WERI-Rb-1 (cell line): ENCODE data around the gene IGSF10.

Source experiments
- DNase-seq: peaks from one replicate; pipeline ENCODE4 v3.0.0-alpha.2; 2020
- H3K27ac ChIP-seq: fragments of 250-450 bp; sonication (Bioruptor Pico); 2 replicates; pipeline ENCODE4 v1.5.1; 2020; ENCODE audit warnings: mild to moderate bottlenecking, moderate library complexity
- H3K27me3 ChIP-seq: fragments of 250-450 bp; sonication (Bioruptor Pico); 2 replicates; pipeline ENCODE4 v1.5.1; 2021; ENCODE audit warnings: mild to moderate bottlenecking, low read depth, moderate library complexity; ENCODE audit not compliant: insufficient read depth, severe bottlenecking
- H3K36me3 ChIP-seq: fragments of 250-450 bp; sonication (Bioruptor Pico); 2 replicates; pipeline ENCODE4 v1.5.1; 2020; ENCODE audit warnings: mild to moderate bottlenecking, moderate library complexity
- H3K4me3 ChIP-seq: 2 replicates; pipeline ENCODE4 v1.5.1; 2011; ENCODE audit warnings: low read depth, mild to moderate bottlenecking, control low read depth, low read length
- H3K9me3 ChIP-seq: fragments of 250-450 bp; sonication (Bioruptor Pico); 2 replicates; pipeline ENCODE4 v1.5.1; 2021; ENCODE audit warnings: mild to moderate bottlenecking, moderate library complexity; ENCODE audit not compliant: severe bottlenecking
- CTCF ChIP-seq: IDR thresholded peaks from 2 replicates; pipeline ENCODE4 v1.5.1; 2011; ENCODE audit warnings: low read depth, mild to moderate bottlenecking, control low read depth, inconsistent platforms, low read length

Gene IGSF10

DNA sequence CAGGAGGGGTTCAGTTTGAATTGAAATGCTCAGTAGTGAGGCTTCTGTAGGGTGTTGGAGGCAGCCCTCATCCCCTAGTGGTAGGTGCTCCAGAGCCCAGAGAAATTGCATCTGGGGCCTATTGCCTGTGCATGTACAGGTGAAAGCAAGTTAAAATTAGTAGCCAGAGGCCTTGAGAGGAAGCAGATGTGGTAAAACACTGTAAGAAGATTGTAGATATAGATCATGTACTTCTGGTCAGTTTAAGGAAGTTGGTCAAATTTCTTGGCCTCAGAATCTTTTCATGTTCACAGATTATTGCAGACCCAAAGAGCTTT lies 34.6 kb downstream of the IGSF10 start:
- Histone ChIP-seq H3K36me3 (no peaks in the 10 kb centered on the region), H3K27me3 (no peaks in the 10 kb centered on the region), H3K4me3 (no peak overlapping the region), H3K9me3 (no peaks in the 10 kb centered on the region), H3K27ac (no peak overlapping the region)
- no peak for TF ChIP-seq CTCF
- no peak for DNase-seq

DNA sequence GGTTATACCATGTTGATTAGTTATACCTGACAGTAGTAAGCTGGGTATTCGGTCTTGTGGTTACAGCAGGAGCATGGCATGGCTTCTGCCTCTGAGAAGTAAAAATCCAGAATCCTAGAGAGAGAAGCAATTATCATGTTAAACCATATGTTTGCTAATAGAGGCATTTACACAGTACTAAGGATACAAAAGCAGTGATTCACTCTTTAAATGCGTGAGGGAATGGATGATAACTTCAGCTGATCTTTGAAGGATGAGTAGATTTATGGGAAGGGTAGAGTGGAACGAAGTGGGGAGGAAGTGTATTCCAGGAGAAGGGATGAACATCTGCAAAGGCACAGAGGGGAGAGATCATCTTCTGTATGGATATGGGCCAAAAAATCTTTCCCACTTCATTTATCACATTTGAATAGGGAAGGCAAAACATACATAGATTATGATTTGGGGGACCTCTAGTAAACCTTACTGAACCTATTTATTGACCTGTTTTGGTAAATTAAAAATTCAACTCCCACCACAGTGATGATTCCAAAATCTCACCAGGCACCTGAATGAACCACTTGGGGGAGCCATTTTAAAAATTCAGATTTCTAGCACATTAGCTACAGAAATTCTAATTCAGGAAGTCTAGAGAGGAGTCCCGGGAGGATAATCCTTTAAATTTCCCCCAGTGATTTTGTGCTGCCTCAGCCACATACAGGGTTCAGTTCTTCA lies 35.1 kb downstream of the IGSF10 start:
- Histone ChIP-seq H3K27me3 (no peaks in the 10 kb centered on the region), H3K27ac (no peak overlapping the region), H3K36me3 (no peaks in the 10 kb centered on the region), H3K4me3 (no peak overlapping the region), H3K9me3 (no peaks in the 10 kb centered on the region)
- TF ChIP-seq CTCF = no peak
- no peak for DNase-seq

- Histone ChIP-seq H3K36me3 (no peaks in the 10 kb centered on the region), H3K27ac (no peak overlapping the region), H3K9me3 (no peaks in the 10 kb centered on the region), H3K27me3 (no peaks in the 10 kb centered on the region), H3K4me3 (no peak overlapping the region)
- DNase-seq = no peak
- no peak for TF ChIP-seq CTCF
These were observed 37.8 kb downstream of the IGSF10 start for GRCh38 chr3:151423091-151423490.

DNA sequence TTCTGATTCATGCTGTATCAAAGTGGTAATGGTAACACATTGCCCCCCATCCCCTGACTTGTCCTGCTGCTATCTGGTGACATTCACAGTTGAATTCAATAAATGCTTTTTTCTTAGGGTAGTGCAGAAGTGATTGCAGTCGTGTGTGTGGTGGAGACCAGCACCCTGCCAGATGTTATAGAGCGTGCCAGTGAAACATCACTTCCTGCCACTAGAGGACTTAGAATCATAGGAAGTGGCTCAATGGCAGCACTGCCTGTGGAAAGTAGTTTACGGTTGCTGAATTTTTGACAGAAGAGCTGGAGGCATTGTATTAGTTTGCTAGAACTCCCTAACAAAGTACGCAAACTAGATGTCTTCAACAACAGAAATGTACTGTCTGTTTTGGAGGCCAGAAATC lies 38.9 kb downstream of the IGSF10 start:
- no peak for DNase-seq
- Histone ChIP-seq H3K9me3 (no peaks in the 10 kb centered on the region), H3K36me3 (no peaks in the 10 kb centered on the region), H3K27me3 (no peaks in the 10 kb centered on the region), H3K4me3 (no peak overlapping the region), H3K27ac (no peak overlapping the region)
- TF ChIP-seq CTCF = no peak

DNA sequence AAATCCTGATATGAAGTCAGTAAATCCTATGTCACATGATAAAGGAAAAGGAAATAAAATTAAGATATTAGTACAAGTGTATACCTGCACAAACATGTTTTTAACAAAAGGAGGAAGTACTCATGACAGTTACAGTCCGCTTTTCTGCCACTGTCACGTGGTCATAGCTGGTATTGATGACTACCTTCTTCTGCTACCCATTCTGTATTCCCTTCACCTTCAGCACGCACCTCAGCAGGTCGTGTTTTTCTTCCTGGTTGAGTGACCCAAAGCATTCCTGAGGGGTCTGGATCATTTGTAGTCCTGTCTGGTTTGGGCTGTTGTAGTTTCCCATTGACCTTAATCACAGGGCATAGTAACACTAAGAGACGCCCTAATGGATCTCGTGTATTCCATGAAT lies 41.1 kb downstream of the IGSF10 start:
- TF ChIP-seq CTCF = no peak
- Histone ChIP-seq H3K9me3 (no peaks in the 10 kb centered on the region), H3K36me3 (no peaks in the 10 kb centered on the region), H3K4me3 (no peak overlapping the region), H3K27me3 (no peaks in the 10 kb centered on the region), H3K27ac (no peak overlapping the region)
- DNase-seq = no peak

DNA sequence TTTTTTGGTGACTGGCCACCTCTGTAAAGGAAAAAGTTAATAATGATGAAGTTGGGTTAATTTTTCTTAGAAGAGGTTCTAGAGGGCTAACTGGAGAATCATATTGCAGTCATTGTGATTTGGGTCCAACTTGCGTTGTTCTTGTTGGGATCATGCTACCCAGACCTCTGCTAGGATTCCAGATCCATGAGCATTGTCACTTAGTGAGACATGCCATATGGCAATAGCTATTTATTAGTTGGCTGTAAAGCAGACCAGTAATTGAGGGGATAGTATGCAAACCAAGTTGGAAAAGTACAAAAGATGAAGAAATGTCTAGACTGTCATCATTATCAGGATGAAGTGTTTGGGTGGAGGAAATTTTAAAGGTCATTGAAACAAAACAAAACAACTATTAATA lies 45.6 kb downstream of the IGSF10 start:
- Histone ChIP-seq H3K9me3 (no peaks in the 10 kb centered on the region), H3K4me3 (no peak overlapping the region), H3K27me3 (no peaks in the 10 kb centered on the region), H3K27ac (no peak overlapping the region), H3K36me3 (no peaks in the 10 kb centered on the region)
- no peak for TF ChIP-seq CTCF
- no peak for DNase-seq
